Endothelial cell of umbilical vein (primary cell): ENCODE measurements around the gene MDFI.

ENCODE experiments used
- EZH2 ChIP-seq: IDR thresholded peaks from 2 replicates; pipeline ENCODE4 v1.6.1; 2012; ENCODE audit warnings: borderline replicate concordance, low read depth, mild to moderate bottlenecking, moderate library complexity, low read length, inconsistent platforms; ENCODE audit not compliant: severe bottlenecking
- FOS ChIP-seq: IDR thresholded peaks from 2 replicates; pipeline ENCODE4 v1.6.1; 2011; ENCODE audit warnings: mild to moderate bottlenecking, low read length, moderate library complexity, borderline replicate concordance; ENCODE audit not compliant: insufficient read depth
- GATA2 ChIP-seq: IDR thresholded peaks from 2 replicates; pipeline ENCODE4 v1.7.0; 2011; ENCODE audit warnings: low read depth, mild to moderate bottlenecking, moderate library complexity, mixed read lengths, low read length; ENCODE audit not compliant: insufficient read length, insufficient read depth
- JUN ChIP-seq: IDR thresholded peaks from 2 replicates; pipeline ENCODE4 v1.6.1; 2011; ENCODE audit warnings: borderline replicate concordance, low read depth; ENCODE audit not compliant: insufficient read length, insufficient read depth
- MYC ChIP-seq: IDR thresholded peaks from one replicate; pipeline ENCODE4 v1.6.1; 2011; ENCODE audit warnings: mild to moderate bottlenecking, low read depth, low read length
- POLR2A ChIP-seq: IDR thresholded peaks from 2 replicates; pipeline ENCODE4 v1.6.1; 2012; ENCODE audit warnings: low read depth, mild to moderate bottlenecking, control low read depth, low read length
- POLR2AphosphoS5 ChIP-seq: IDR thresholded peaks from 2 replicates; pipeline ENCODE4 v1.6.1; 2012; ENCODE audit warnings: low read depth, mild to moderate bottlenecking, control low read depth, low read length, moderate library complexity; ENCODE audit not compliant: insufficient read depth
- TF ChIP-seq, protein P1 (sequence below), 2 donors: IDR thresholded peaks; 1 replicate in 1 of 2; 2 replicates in 1 of 2; pipeline ENCODE4 v1.5.1; 2011; ENCODE audit warnings: low read length in 2 of 2, mild to moderate bottlenecking in 2 of 2, moderate library complexity in 2 of 2, control low read depth in 1 of 2, inconsistent platforms in 1 of 2, low read depth in 1 of 2; ENCODE audit not compliant: insufficient read depth in 1 of 2; ENCODE audit errors: extremely low read depth in 1 of 2
- TF ChIP-seq, protein P2 (sequence below): IDR thresholded peaks from 2 replicates; pipeline ENCODE4 v1.6.1; 2011; ENCODE audit not compliant: insufficient read depth, insufficient read length

DNA sequence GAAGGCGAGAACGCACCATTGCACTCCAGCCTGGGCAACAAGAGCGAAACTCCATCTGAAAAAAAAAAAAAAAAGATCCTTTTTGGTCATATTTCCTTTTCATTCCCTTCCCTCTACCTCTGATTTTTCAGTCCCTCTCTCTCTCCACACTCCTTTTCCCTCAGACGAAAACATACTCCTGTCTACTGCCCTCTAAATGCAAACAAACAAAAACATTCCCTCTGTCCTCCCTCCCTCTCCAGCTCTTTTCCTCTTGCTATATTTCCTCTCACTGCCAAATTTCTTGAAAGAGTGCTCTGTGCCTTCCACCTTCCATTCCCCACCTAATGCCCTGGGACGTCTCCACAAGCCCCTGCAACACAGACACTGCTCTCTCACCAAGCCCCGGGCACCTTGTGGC is 14.9 kb upstream of the MDFI start:
- TF ChIP-seq POLR2A (no peak), EZH2 (no peak), JUN (no peak), POLR2AphosphoS5 (no peak), MYC (no peak), GATA2 (no peak), FOS (no peak)
- TF ChIP-seq, protein P1, sequence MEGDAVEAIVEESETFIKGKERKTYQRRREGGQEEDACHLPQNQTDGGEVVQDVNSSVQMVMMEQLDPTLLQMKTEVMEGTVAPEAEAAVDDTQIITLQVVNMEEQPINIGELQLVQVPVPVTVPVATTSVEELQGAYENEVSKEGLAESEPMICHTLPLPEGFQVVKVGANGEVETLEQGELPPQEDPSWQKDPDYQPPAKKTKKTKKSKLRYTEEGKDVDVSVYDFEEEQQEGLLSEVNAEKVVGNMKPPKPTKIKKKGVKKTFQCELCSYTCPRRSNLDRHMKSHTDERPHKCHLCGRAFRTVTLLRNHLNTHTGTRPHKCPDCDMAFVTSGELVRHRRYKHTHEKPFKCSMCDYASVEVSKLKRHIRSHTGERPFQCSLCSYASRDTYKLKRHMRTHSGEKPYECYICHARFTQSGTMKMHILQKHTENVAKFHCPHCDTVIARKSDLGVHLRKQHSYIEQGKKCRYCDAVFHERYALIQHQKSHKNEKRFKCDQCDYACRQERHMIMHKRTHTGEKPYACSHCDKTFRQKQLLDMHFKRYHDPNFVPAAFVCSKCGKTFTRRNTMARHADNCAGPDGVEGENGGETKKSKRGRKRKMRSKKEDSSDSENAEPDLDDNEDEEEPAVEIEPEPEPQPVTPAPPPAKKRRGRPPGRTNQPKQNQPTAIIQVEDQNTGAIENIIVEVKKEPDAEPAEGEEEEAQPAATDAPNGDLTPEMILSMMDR (IDR thresholded peaks at IDR 0.05; ENCODE audit: extremely low read depth in 1 of 2, insufficient read depth in 1 of 2, low read depth in 1 of 2, low read length in 2 of 2) = no peak
- TF ChIP-seq, protein P2, sequence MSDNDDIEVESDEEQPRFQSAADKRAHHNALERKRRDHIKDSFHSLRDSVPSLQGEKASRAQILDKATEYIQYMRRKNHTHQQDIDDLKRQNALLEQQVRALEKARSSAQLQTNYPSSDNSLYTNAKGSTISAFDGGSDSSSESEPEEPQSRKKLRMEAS = no peak
